Fibroblast of the aortic adventitia (primary cell): Measurements from ENCODE around the gene RHEX. TPM values are rescaled to one million over a fixed set of nuclear protein-coding genes. Genes with fewer than 3 reads are reported as not detected.

Source experiments
- DNase-seq: peaks from one replicate; pipeline ENCODE4 v3.0.0-alpha.2; 2010; ENCODE audit warnings: low read depth
- H3K4me3 ChIP-seq: 2 replicates; pipeline ENCODE4 v1.5.1; 2011; ENCODE audit warnings: low read depth, mild to moderate bottlenecking, control low read depth, low read length, moderate library complexity
- CTCF ChIP-seq: IDR thresholded peaks from 2 replicates; pipeline ENCODE4 v1.5.1; 2011; ENCODE audit warnings: mild to moderate bottlenecking, low read length, control low read depth, inconsistent platforms; ENCODE audit not compliant: insufficient read depth
- small RNA-seq: library from RNA; depleted of rRNA; stranded (forward); fragments of <200 nt; gene quantifications from one replicate; pipeline ENCODE3, GENCODE V24; 2012
- total RNA-seq: library from RNA; depleted of rRNA; stranded (reverse); fragments of >200 nt; gene quantifications from 2 replicates; pipeline ENCODE4 v1.2.3, GENCODE V29; 2012; ENCODE audit warnings: low replicate concordance

The RHEX gene
- total RNA-seq, 1 donor: not detected

GRCh38 chr1:206143537-206144172 lies 90.7 kb downstream of the RHEX start:
- no peak for DNase-seq
- no peak for TF ChIP-seq CTCF

GRCh38 chr1:206144605-206145004 lies 91.6 kb downstream of the RHEX start:
- no peak overlapping the region for H3K4me3 ChIP-seq
- TF ChIP-seq CTCF: no peak

More at GRCh38 chr1:206143537-206144172, 90.7 kb downstream of the RHEX start:
- no peak overlapping the region for H3K4me3 ChIP-seq

GRCh38 chr1:206145771-206146290 lies 92.9 kb downstream of the RHEX start:
- TF ChIP-seq CTCF: no peak
- no peak overlapping the region for H3K4me3 ChIP-seq
- no peak for DNase-seq

More at GRCh38 chr1:206144605-206145004, 91.6 kb downstream of the RHEX start:
- DNase-seq: no peak

Small RNA genes lying within 50 kb of the gene (small RNA-seq; reads per million reads assigned to genes)
- not detected for gene RF00271

Other genes starting within 250 kb of the RHEX start
- gene SLC41A1, start 240.0 kb upstream of the RHEX start, total RNA-seq: 20.9 and 27.1 TPM in 2 replicates
- not detected in 2 replicates for gene PM20D1, start 203.0 kb upstream of the RHEX start, total RNA-seq
- not detected in 2 replicates for gene SLC26A9, start 109.7 kb upstream of the RHEX start, total RNA-seq
- gene RAB7B, start 49.8 kb upstream of the RHEX start, total RNA-seq: 4.3 and 7.4 TPM in 2 replicates
- not detected in 2 replicates for gene CTSE, start 29.3 kb upstream of the RHEX start, total RNA-seq
- not detected in 2 replicates for gene AVPR1B, start 64.2 kb downstream of the RHEX start, total RNA-seq
- gene FAM72A, start 149.7 kb downstream of the RHEX start, total RNA-seq: 2.9 and 4.8 TPM in 2 replicates
- gene SRGAP2, start 150.4 kb downstream of the RHEX start, total RNA-seq: 38.5 and 67.8 TPM in 2 replicates